GM21576 (cell line): ENCODE results near the gene INPP5A.
"Not testable (repeated sequence)": the region's sequence is repeated elsewhere in the genome, so short reads cannot be mapped to it uniquely, and the experiment has no call there.

Experiments used
- ATAC-seq: cut with Tn5 transposase; IDR thresholded peaks from one replicate; pipeline ENCODE4 v1.9.1; 2021; ENCODE audit warnings: mild to moderate bottlenecking, moderate library complexity; ENCODE audit not compliant: unreplicated experiment

INPP5A gene

DNA sequence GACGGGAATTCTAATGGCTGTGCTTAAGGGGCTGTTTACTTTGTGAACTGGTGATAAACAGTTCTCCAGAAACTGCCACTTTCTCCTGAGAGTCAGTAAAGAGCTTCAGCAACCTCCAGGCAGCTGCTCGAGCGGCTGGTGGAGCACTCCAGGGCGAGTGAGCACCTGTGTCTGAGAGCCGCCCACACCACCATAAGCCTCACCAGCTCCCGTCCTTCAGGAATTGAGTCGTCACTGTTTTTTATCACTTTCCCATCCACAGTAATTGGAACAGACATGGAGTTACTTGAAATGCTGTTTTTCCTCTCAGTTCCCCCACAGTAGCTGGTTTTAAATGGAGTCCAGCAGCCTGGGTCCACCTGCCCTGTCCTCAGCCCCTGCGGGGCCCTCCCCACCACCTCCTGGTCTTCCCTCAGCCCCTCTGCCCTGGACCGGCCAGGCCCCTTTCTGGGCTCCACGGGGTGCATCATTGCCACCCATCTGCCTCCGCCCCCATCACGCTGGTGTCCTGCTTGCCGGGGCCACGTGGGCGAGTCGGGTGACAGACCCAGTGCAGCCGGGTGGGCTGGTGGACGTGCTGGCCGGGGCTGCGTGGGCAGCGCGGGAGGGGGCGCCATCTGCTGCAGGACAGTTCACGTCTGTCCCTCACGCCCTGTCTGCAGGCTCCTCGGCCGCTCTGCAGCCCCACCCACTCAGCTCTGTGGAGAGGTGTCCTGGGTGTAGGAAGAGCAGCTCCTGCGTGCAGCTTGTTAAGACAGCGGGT lies 192.4 kb downstream of the INPP5A start:
- no peak for ATAC-seq

DNA sequence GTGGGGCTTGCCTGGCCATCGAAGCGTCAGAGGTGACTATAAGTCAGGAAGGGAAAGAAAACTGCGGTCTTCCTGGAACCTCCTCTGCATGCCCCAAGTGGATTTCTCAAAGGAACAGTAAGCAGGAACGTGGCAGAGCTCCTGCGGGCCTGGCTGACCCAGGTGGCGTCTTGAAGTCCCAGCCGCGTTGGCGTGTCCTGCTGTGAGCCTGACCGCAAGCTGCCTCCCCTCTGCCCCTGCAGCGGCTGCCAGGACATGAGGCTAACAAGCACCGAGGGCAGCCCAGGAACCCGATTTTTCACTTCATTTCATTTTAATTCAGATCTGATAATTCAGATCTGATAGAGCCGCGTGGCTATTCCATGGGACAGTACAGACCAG lies 193.0 kb downstream of the INPP5A start:
- no peak for ATAC-seq

DNA sequence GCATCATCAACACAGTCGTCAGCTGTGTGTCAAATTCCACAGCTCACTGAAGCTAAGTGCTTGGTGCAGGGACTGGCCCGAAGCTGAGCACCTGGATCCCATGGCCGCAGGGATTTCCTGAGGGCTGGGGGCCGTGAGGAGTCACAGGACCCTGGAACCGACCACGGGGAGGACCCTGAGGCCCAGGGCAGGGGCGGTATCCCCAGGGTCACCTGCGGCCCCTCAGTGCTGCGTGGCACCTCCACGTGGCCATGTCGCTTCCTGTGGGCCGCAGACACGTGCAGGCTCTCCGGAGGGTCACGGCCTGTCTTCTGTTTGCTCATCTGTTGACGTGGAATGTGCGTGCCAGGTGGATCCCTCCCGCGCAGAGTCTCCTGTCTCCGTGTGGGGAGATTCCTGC lies 194.9 kb downstream of the INPP5A start:
- no peak for ATAC-seq

DNA sequence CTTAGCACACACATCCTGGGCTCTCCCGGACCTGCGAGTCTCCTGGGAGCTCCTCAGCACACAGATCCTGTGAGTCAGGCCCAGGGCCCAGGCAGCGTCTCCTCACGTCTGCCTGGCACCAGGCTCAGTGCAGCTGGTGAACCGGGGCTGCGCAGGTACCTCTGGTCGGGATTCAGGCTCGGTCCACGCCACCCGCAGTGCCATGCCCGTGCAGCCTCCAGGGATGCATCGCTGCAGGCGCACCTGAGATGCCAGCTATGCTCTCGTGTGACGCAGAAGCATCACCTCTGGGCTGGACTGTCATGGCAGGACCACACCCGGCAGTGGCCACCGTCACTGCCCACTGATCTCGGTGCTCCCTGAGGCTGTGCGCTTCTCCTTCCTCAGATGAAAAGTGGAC lies 196.3 kb downstream of the INPP5A start:
- ATAC-seq = no peak

DNA sequence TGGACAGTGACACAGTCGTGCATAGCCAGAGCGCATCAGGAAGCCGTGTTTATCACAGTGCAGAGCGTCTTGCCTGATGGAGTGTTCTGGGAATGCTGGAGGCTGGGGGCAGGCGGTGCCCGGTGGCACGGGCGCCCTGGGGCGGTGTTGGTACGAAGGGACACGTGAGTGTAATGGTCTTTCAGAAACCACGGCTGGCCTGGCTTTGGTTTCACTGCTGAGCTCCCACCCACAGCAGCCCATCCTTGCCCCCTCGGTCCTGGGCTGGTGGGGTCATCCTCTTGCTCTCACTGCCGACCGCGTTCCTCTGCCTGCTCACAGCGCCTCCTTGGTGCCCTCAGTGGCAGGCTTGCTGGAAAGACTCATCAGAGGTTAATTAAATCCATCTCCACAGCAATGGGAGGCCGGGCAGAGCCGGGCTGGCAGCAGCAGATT lies 197.8 kb downstream of the INPP5A start:
- no peak for ATAC-seq

DNA sequence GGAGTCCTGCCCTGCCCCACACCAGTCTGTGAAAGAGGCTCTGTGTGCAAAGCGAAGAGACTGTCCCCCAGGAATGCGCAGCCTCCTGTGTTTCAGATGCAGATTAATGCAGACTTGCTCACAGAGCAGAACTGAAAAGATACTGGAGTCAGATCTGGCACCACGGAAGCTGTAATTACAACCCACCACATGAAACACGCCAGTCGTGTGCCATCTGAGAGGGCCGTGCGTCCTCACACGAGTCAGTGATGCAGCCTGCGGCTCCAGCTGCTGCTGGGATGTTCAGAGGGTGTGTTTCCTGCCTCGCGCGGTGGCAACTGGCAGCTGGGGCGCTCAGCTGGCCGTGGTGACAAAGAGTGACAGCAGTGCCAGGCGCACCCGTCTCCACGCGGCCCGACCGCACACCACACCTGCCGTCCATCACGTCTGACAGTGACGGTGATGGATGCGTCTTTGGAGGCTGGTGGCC lies 198.4 kb downstream of the INPP5A start:
- ATAC-seq = no peak

DNA sequence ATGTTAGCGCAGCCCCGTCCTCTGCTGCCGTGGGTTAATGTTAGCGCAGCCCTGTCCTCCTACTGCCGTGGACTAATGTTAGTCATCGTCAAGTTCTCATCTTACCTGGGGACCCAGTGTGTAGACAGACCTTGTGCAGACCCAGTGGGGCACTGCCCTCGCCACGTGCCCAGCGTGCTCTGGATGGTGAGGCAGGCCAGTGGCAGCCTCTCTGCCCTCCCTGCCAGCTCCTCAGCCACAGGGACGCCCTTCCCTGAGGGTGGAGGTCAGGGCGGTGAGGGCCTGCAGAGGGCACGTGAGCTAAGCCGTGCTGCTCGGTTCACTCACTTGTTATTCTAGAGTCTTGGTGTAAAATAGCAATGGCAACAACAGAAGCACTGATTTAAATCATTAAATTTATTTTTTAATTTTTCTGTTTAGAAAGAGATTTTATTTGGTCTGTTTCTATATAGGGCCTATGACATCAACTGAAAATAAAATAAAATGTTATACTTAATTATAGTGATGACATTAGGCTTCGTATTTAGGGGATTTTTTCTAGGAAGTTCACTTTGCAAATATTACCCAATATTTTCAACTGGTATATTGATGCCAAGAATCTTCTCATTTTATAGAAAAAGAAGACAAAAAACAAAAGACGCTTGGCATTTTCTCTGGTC lies 199.9 kb downstream of the INPP5A start:
- no peak for ATAC-seq

DNA sequence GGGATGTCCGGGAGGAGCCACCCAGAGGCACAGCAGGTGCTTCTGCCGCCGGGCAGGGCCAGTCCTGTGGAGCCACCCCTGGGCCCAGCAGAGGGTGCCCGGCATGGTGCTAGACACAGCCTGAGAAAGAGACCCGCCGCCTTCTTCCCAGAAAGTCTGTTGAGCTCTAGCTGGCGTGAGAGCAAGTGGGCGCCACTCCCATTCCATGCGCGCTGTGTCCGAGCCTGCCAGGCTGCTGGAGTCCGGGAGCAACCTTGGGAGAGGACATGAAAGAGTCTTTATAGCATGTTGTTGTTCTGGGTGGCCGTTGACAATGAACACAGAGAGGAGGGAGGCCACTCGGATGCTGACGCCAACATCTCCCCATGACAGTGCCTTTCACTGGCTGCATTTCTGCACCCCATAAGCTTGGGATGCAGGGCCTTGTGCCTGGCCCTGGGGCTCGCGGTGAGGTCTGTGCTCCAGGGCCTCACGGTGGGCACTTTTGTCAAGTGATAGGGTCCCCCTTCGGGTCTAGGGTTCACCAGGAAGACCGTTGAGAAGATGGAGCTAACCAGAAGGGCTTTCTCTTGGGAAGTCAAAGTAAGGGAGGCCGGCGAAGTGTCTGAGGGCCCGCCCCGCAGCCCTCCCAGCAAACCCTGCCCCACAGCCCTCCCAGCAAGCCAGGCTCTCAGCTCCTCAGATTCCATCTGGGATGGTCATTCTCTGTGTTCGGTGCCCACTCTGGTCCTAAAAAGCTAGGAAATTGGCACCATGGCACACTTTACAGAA lies 201.1 kb downstream of the INPP5A start:
- no peak for ATAC-seq

DNA sequence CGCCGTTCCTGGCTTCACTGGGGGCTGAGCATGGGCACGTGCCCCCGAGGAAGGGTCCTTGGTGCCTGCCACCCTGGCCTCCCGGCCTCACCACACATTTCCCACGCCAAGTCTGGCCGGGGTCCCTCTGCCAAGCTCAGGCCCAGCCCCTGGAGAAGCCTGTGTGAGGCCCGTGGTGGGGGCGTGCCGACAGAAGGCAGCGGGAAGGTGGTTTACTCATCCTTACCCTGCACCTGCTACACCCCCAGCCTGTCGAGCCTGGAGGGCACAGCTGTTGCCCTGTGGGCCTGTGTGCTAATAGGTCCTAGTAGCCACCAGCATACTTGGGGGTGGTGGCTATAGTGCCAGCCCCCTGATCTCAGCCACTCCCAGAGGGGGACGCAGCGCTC lies 201.6 kb downstream of the INPP5A start:
- no peak for ATAC-seq

DNA sequence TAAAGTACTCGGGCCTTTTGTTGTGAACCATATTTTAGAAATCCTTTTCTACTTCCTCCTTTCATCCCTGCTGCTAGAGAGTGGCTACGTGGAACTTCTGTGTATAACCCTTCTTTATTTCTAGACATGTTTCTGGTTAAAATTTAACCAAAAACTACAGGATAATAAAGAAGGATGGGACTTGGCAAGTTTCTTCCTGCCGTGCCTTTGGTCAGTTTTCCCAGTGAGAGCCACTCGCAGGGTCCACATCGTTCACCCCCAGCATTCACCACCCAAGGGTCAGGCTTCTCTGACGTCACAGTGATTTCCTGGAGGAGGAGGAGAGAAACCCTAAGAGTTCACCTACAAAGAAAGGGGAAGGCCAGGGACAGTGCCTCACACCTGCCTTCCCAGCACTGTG lies 203.0 kb downstream of the INPP5A start:
- no peak for ATAC-seq

DNA sequence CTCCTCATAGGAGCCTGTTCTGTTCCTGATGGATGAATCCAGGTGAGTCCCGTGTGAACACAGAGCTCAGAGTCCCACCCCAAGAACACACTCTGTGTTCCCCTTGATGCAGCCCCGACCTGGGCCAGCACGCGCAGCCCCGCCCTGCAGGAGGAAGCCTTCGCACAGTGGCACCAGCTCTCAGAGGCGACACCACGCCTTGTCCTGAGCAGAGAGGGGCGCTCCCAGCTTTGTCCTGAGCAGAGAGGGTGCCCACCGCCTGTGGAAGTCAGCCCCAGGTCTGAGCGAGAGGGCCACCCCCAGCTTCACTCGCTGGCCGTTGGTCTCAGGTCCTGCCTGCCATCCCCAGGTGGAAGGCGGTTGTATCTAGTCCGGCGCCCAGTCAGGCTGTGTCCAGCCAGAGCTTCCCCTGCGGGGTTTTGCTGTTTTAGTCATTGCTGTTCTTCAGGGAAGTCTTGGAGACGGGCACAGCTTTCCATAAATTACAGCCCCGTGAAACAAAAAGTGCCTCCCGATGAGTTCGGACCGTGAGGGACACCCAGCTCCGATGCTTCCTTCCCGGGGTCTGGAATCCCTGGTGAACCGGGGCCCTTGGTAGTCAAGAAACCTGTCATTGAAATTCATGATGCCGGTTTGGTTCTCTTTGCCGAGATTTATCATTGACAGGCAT lies 204.7 kb downstream of the INPP5A start:
- no peak for ATAC-seq

DNA sequence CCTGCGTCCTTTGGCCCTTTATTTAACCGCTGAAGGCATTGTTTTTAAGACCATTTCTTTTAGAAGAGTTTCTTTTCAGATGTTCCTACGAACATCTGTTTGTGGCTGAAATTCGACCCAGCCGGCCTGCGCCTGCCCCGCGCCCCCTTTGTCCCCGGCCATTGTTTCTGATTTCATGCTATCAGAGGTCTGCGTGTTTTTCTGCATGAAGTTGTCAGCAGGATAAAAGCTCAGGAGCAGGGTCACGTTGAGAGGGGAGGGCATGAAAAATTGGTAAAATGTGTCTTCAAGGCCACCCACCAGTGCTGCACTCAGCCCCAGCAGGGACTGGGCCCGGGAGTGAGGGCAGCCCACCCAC lies 205.2 kb downstream of the INPP5A start:
- ATAC-seq = no peak

DNA sequence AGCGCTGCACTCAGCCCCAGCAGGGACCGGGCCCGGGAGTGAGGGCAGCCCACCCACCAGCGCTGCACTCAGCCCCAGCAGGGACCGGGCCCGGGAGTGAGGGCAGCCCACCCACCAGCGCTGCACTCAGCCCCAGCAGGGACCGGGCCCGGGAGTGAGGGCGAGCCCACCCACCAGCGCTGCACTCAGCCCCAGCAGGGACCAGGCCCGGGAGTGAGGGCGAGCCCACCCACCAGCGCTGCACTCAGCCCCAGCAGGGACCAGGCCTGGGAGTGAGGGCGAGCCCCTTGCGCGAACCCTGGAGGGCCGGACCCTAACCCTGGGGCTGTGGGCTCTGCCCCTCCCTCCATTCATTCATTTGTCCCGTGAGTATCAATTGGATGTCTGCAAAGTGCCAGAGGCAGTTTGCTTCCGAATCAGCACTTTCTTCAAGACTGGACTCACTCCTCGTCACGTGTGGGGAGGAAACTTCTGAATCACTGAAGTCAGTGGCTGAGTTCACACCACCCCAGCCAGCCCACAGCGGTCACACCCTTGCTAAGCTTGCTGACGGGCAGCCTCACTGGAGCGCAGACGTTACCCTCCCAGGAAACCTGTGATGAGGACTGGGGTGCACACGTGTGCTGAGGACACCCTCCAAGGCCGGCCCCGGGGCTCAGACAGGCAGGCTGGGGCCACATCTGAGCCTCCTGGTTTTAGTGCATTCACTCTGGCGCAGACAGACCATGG lies 205.8 kb downstream of the INPP5A start:
- ATAC-seq = not testable (repeated sequence)

DNA sequence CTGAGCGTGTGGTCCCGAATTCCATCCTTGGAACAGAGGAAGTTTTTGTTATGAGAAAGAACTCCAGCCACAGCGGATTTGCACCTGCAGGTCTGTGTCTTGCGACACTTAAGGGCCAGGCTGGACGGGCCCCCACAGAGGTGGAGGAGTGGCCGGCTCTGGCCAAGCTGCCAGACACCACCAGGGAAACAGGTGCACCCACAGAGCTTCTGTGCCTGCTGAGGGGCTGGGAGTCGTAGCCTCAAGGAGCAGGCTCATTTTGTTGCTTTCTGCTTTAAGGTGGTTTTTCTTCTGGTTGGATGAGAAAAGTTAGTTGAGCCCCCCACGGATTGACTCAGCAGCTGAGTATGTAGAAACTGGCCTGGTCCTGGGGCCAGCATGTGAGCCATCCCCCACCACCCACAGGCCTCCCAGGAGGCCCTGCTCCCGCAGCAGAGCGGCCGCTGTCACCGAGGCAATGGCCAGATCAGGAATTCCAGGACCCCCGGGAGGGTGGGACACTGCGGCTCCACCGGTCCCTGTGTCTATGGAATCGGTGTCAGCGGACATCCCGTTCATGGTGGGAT lies 206.4 kb downstream of the INPP5A start:
- ATAC-seq = no peak

DNA sequence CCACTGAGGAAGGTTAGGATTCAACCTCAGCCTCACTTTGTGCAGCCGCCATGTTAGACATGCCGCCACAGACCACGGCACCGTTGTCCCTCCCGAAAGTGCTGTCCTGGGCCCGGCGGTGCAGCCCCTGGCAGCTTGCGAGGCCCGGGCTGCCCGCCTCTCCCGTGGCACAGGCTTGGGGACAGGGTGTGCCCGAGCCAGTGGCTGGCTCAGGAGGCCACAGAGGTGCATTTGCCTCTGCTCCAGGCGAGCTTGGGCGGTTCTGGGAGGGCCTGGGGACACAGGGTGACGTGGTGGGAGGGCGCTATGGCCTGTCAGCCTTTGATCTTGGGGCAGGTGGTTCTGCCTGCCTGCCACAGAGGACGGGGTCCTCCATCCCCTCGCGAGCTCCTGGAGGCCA lies 207.3 kb downstream of the INPP5A start:
- no peak for ATAC-seq

DNA sequence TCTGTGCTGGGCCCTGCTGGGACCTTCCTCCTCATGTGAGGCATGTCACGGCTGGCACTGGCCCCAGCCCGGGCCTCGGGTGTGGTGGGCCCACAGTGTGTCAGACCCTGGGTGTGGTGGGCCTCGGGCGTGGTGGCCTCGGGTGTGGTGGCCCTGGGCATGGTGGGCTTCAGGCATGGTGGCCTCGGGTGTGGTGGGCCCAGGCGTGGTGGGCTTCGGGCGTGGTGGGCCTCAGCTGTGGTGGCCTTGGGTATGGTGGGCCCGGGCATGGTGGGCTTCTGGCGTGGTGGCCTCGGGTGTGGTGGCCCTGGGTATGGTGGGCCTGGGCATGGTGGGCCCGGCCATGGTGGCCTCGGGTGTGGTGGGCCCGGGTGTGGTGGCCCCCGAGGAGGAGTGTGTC lies 207.9 kb downstream of the INPP5A start:
- no peak for ATAC-seq

DNA sequence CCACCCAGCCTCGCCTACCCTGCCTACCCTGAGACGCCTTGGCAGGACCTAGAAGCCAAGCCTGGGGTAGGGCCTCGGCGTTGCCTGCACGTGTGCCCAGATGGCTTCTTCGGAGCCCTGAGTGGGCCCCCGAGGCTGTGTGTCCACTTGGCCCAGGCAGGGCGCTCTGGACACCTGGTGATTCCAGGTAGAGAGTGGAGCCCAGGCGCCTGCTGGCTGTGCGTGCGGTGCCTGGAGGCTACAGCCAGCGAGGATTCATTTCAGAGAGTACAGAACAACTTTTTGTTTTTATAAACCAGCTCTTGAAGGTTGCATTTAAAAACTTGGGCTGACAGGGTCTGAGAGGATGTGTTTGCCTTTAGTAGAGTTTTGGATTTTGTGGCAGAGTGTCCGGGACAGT lies 208.4 kb downstream of the INPP5A start:
- no peak for ATAC-seq

DNA sequence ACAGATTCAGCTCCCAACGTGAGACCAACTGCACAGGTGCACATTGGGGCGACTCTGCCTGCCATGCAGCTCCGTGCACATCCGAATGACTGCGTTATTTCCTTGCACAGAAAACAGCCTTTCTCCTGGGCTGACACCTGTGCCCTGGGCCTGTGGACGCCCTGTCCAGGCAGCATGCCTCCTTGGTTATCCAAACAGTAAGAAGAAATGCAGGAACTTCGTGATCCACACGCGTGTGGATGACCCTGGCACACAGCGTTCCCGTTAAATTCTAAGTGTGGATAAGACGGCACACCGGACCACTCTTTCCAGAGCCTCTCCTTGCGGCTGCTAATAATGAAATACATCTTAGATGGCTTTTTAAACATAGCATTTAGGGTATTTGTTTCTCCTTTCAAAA lies 208.8 kb downstream of the INPP5A start:
- no peak for ATAC-seq

DNA sequence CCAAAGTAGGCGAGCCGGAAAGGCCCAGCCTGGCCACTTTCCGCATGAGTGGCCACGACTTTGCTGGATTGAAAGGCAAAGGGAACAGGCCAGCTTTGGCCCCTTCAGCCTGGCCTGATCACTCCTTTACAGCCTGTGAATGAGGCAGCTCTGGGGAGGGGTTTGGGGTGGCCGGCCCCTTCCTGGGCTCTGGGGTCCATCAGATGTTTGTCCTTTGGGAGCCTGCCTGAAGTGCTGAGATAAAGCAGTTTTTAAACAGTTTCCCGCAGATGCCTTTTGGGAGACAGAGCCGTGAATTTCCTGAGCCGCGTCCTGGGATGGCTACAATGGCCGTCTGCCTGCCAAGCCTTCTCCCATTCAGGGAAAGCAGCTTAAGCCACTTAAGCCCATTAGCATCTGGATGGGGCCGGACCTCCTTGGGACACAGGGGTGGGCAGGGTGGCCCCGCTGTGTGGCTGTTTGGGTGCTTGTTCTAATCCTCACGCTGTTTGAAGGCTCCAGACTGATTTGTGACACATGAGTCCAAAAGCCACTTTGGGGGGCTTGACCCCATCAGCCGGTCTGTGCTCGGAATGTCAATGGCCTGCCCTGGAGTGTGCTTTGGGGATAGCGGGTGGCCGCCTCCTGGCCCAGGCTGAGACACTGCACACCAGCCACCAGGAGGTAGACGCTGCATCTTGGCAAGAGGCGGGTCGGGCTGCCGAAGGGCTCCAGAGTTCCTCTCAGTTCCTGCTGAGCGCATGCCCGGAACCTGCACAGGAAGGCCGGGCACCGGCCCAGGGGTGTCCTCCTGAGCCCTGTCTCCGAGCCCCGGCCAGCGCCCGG lies 209.4 kb downstream of the INPP5A start:
- ATAC-seq = no peak

DNA sequence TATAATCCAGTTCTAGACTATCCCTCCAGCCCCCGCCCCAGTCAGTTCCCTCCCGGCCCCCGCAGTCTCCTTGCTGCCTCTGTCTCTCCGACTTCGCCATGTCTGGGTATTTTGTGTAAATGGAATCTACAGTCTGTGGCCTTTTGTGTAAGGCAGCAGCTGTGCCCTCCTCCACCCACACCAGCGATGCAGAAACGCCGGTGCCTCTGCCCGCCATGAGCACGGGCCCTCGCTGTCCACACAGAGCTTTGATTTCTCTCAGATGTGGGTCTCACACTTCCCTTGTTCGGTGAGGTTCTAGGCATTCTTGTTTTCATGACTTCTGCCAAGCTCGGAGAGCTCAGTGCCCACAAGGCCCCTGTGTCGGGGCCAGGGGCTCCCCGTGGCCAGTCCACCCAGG lies 210.5 kb downstream of the INPP5A start:
- ATAC-seq = no peak
